Large intestine (tissue), 1 donor: ENCODE results near the gene GOLGA6L9. TPM values are rescaled to one million over a fixed set of nuclear protein-coding genes. Genes with fewer than 3 reads are reported as not detected.

Source experiments
- polyA plus RNA-seq: library from polyadenylated mRNA; unstranded; fragments of 120-200 nt; gene quantifications from one replicate; pipeline ENCODE4 v1.2.1, GENCODE V29; 2013

GOLGA6L9 gene
- polyA plus RNA-seq, 1 donor, result 10.7 TPM

Other genes starting within 250 kb of the GOLGA6L9 start
- 23.9 TPM for gene EFL1, start 167.1 kb upstream of the GOLGA6L9 start, polyA plus RNA-seq
- 2.8 TPM for gene SAXO2, start 167.0 kb upstream of the GOLGA6L9 start, polyA plus RNA-seq
- 7.4 TPM for gene GOLGA6L10, start 80.3 kb upstream of the GOLGA6L9 start, polyA plus RNA-seq
- gene RPS17, start 110.6 kb downstream of the GOLGA6L9 start, polyA plus RNA-seq, result 3,438 TPM
- gene CPEB1, start 217.5 kb downstream of the GOLGA6L9 start, polyA plus RNA-seq, result 1.5 TPM